Keratinocyte (primary cell): Measurements from ENCODE around the gene S100A5.
A peak's percentile ranks its signal among the peaks of the same experiment; 100 is the strongest.

Source experiments
- EZH2 ChIP-seq: IDR thresholded peaks from one replicate; pipeline ENCODE4 v1.6.1; 2012; ENCODE audit warnings: inconsistent platforms, mild to moderate bottlenecking, low read length, moderate library complexity
- TF ChIP-seq, protein P1 (sequence below), 3 experiments: IDR thresholded peaks in 1 of 3; conservative IDR thresholded peaks in 1 of 3; optimal IDR thresholded peaks in 1 of 3; 2 replicates in 2 of 3; 3 replicates in 1 of 3; pipeline versions ENCODE3 to v1.5.1; 2011; ENCODE audit warnings: low read length in 3 of 3, mild to moderate bottlenecking in 3 of 3, moderate library complexity in 2 of 3, control low read depth in 1 of 3, inconsistent platforms in 1 of 3; ENCODE audit not compliant: insufficient read depth in 2 of 3; ENCODE audit errors: extremely low read depth in 1 of 3

DNA sequence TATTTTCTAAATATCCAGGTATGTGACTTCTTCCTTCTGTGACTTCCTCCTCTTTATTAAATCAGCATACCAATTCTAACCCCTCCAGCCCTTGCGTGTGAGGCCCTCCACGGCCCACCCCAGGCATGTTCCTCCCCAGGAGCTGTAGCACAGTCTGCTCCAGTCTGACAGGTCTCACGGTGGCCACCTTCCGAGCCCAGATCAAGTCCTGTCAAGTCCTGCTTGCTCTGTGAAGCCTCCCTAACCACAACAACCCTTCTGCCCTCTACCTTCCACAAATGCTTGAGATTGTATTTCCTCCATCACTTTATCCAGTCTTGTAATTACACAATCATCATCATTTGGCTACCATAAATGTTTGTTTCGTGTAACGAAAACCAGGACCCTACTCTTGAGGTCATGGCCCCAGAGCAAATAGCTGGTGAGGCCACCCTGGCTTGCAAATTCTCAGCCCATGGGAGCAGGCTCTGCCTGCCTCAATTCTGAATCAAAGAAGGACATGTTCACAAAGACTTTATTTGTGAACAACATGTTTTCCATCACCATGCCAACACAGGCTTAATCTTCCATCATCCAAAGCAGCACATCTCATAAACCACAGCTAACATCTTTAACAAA, 47.3 kb downstream of the S100A5 start:
- TF ChIP-seq, protein P1, sequence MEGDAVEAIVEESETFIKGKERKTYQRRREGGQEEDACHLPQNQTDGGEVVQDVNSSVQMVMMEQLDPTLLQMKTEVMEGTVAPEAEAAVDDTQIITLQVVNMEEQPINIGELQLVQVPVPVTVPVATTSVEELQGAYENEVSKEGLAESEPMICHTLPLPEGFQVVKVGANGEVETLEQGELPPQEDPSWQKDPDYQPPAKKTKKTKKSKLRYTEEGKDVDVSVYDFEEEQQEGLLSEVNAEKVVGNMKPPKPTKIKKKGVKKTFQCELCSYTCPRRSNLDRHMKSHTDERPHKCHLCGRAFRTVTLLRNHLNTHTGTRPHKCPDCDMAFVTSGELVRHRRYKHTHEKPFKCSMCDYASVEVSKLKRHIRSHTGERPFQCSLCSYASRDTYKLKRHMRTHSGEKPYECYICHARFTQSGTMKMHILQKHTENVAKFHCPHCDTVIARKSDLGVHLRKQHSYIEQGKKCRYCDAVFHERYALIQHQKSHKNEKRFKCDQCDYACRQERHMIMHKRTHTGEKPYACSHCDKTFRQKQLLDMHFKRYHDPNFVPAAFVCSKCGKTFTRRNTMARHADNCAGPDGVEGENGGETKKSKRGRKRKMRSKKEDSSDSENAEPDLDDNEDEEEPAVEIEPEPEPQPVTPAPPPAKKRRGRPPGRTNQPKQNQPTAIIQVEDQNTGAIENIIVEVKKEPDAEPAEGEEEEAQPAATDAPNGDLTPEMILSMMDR (optimal IDR thresholded peaks at IDR 0.05 in 1 of 3, IDR thresholded peaks at IDR 0.05 in 1 of 3, conservative IDR thresholded peaks at IDR 0.05 in 1 of 3; ENCODE audit: extremely low read depth in 1 of 3, insufficient read depth in 2 of 3, low read length in 3 of 3), result peak in 1 of 3 experiments; percentile 31
- no peak for TF ChIP-seq EZH2
